SK-N-SH (cell line): Measurements from ENCODE around the gene MVB12B. TPM values are rescaled to one million over a fixed set of nuclear protein-coding genes. Genes with fewer than 3 reads are reported as not detected.
A peak's percentile ranks its signal among the peaks of the same experiment; 100 is the strongest.

Experiments used
- CTCF ChIA-PET: fragments of 300-600, 350-600 bp; formaldehyde crosslinking; extraction: SDS; loops from one replicate; lab custom pipeline; 2021; lab: Yijun Ruan, JAX
- POLR2A ChIA-PET: fragments of 350-600 bp; sonication (Branson Sonifier 250); formaldehyde crosslinking; extraction: SDS; loops from one replicate; lab custom pipeline; 2020; ENCODE audit warnings: antibody characterized with exemption, inconsistent platforms; lab: Yijun Ruan, JAX
- DNase-seq: peaks from one replicate; pipeline ENCODE4 v3.0.0; 2012
- H2AFZ ChIP-seq: fragments of 200-600 bp; sonication (generic); 2 replicates; pipeline ENCODE4 v1.8.1; 2016; ENCODE audit warnings: antibody characterized with exemption, mild to moderate bottlenecking, low read depth
- H3F3A ChIP-seq: fragments of 200-600 bp; sonication (generic); replicated peaks from 2 replicates; pipeline ENCODE3; 2016; ENCODE audit warnings: antibody characterized with exemption, mild to moderate bottlenecking; ENCODE audit not compliant: insufficient read depth
- H3K27ac ChIP-seq, 2 experiments: fragments of 200-500 bp in 1 of 2; fragments of 200-600 bp in 1 of 2; sonication (Bioruptor generic) in 1 of 2; sonication (generic), shearing (Covaris generic) in 1 of 2; 2 replicates each; pipeline versions ENCODE4 v1.5.1 to v1.6.1; 2014 to 2016; ENCODE audit warnings: low read depth in 2 of 2, inconsistent platforms in 1 of 2, low read length in 1 of 2, mild to moderate bottlenecking in 1 of 2, mixed read lengths in 1 of 2
- H3K27me3 ChIP-seq: fragments of 200-600 bp; sonication (generic), shearing (Covaris generic); 2 replicates; pipeline ENCODE4 v1.6.1; 2016; ENCODE audit warnings: mixed run types; ENCODE audit not compliant: insufficient read depth
- H3K36me3 ChIP-seq, 2 experiments: fragments of 200-500 bp in 1 of 2; fragments of 200-600 bp in 1 of 2; sonication (Bioruptor generic) in 1 of 2; sonication (generic) in 1 of 2; replicated peaks in 1 of 2; 2 replicates each; pipeline versions ENCODE3 to v1.5.1; 2014 to 2016; ENCODE audit warnings: low read length in 1 of 2, mild to moderate bottlenecking in 1 of 2; ENCODE audit not compliant: insufficient read depth in 2 of 2, control insufficient read depth in 1 of 2
- H3K4me1 ChIP-seq, 2 experiments: fragments of 200-500 bp in 1 of 2; fragments of 200-600 bp in 1 of 2; sonication (Bioruptor generic) in 1 of 2; sonication (generic), shearing (Covaris generic) in 1 of 2; 2 replicates each; pipeline versions ENCODE4 v1.5.1 to v1.6.1; 2014 to 2016; ENCODE audit warnings: low read depth in 1 of 2, low read length in 1 of 2, mixed run types in 1 of 2; ENCODE audit not compliant: insufficient read depth in 2 of 2, control insufficient read depth in 1 of 2
- H3K4me2 ChIP-seq: fragments of 200-600 bp; sonication (generic), shearing (Covaris generic); 2 replicates; pipeline ENCODE4 v1.6.1; 2017; ENCODE audit warnings: mixed run types
- H3K4me3 ChIP-seq, 2 experiments: fragments of 200-500 bp in 1 of 2; fragments of 200-600 bp in 1 of 2; sonication (Bioruptor generic) in 1 of 2; sonication (generic), shearing (Covaris generic) in 1 of 2; 2 replicates each; pipeline versions ENCODE4 v1.5.1 to v1.8.1; 2014 to 2016; ENCODE audit warnings: low read depth in 2 of 2, inconsistent platforms in 1 of 2, low read length in 1 of 2, mild to moderate bottlenecking in 1 of 2, mixed read lengths in 1 of 2, moderate library complexity in 1 of 2
- H3K79me2 ChIP-seq: fragments of 200-600 bp; sonication (generic); 2 replicates; pipeline ENCODE4 v1.8.1; 2017; ENCODE audit warnings: mild to moderate bottlenecking; ENCODE audit not compliant: insufficient read depth
- H3K9ac ChIP-seq: fragments of 200-600 bp; sonication (generic); 2 replicates; pipeline ENCODE4 v1.6.1; 2017; ENCODE audit warnings: mixed run types
- H3K9me2 ChIP-seq: fragments of 200-600 bp; sonication (generic); 2 replicates; pipeline ENCODE4 v1.6.1; 2017; ENCODE audit warnings: mixed run types
- H3K9me3 ChIP-seq: fragments of 200-600 bp; sonication (generic); 2 replicates; pipeline ENCODE4 v1.6.1; 2017; ENCODE audit warnings: mixed run types, mild to moderate bottlenecking, moderate library complexity
- H4K20me1 ChIP-seq: fragments of 200-600 bp; sonication (generic); 2 replicates; pipeline ENCODE4 v1.6.1; 2017; ENCODE audit warnings: mild to moderate bottlenecking, mixed run types; ENCODE audit not compliant: insufficient read depth
- CHD2 ChIP-seq: fragments of 150-350 bp; IDR thresholded peaks from 2 replicates; pipeline ENCODE4 v1.6.1; 2018; ENCODE audit warnings: low read length; ENCODE audit not compliant: partially characterized antibody
- ELF1 ChIP-seq: IDR thresholded peaks from 2 replicates; pipeline ENCODE4 v1.4.0; 2012
- EP300 ChIP-seq, 2 experiments: IDR thresholded peaks; 2 replicates each; pipeline versions ENCODE4 v1.4.0 to v1.6.1; 2012; ENCODE audit warnings: borderline replicate concordance in 1 of 2, low read depth in 1 of 2, low read length in 1 of 2
- FOSL2 ChIP-seq: IDR thresholded peaks from 2 replicates; pipeline ENCODE4 v1.4.0; 2012; ENCODE audit warnings: low read depth, mild to moderate bottlenecking, moderate library complexity, borderline replicate concordance
- FOXJ3 ChIP-seq: sonication (generic); formaldehyde crosslinking; IDR thresholded peaks from 2 replicates; pipeline ENCODE4 v1.5.1; 2020; ENCODE audit warnings: mild to moderate bottlenecking, missing genetic modification reagents
- GABPA ChIP-seq: IDR thresholded peaks from 2 replicates; pipeline ENCODE4 v1.4.0; 2012; ENCODE audit warnings: low read depth, mild to moderate bottlenecking
- JUND ChIP-seq: IDR thresholded peaks from 2 replicates; pipeline ENCODE4 v1.4.0; 2012
- NFIC ChIP-seq: IDR thresholded peaks from 2 replicates; pipeline ENCODE4 v1.4.0; 2012; ENCODE audit warnings: borderline replicate concordance
- POLR2AphosphoS5 ChIP-seq: IDR thresholded peaks from 2 replicates; pipeline ENCODE4 v1.6.1; 2012; ENCODE audit warnings: low read depth, low read length
- RAD21 ChIP-seq: IDR thresholded peaks from 2 replicates; pipeline ENCODE4 v1.6.1; 2012; ENCODE audit warnings: mild to moderate bottlenecking, low read length
- RCOR1 ChIP-seq: fragments of 150-350 bp; IDR thresholded peaks from 2 replicates; pipeline ENCODE4 v1.6.1; 2017; ENCODE audit warnings: antibody characterized with exemption, low read length
- RXRA ChIP-seq: IDR thresholded peaks from 2 replicates; pipeline ENCODE4 v1.4.0; 2012; ENCODE audit warnings: low read depth, mild to moderate bottlenecking, borderline replicate concordance
- TCF12 ChIP-seq: IDR thresholded peaks from 2 replicates; pipeline ENCODE4 v1.4.0; 2012
- TEAD4 ChIP-seq: IDR thresholded peaks from 2 replicates; pipeline ENCODE4 v1.4.0; 2012; ENCODE audit warnings: mild to moderate bottlenecking, borderline replicate concordance; ENCODE audit not compliant: insufficient read depth
- WGBS: methylation state at CpG from one replicate; pipeline ENCODE4 v1.1.6; 2017; ENCODE audit warnings: low lambda C conversion rate; 5-methylcytosine and 5-hydroxymethylcytosine counted together
- polyA plus RNA-seq, 3 experiments: library from polyadenylated mRNA; depleted of rRNA; stranded (reverse); fragments of >200 nt; gene quantifications; 2 replicates each; pipeline ENCODE4 v1.2.3, GENCODE V29; 2012
- TF ChIP-seq, protein P1 (sequence below): IDR thresholded peaks from 2 replicates; pipeline ENCODE4 v1.6.1; 2012; ENCODE audit warnings: mild to moderate bottlenecking, low read depth, low read length, moderate library complexity
- TF ChIP-seq, protein P2 (sequence below): fragments of 200-600 bp; sonication (generic); IDR thresholded peaks from 2 replicates; pipeline ENCODE4 v1.6.1; 2017; ENCODE audit warnings: antibody characterized with exemption, mild to moderate bottlenecking, moderate library complexity
- TF ChIP-seq, protein P3 (sequence below): fragments of 150-350 bp; IDR thresholded peaks from 2 replicates; pipeline ENCODE4 v1.6.1; 2017; ENCODE audit warnings: antibody characterized with exemption, low read length, low read depth, borderline replicate concordance
- TF ChIP-seq, protein P4 (sequence below): fragments of 150-350 bp; IDR thresholded peaks from 2 replicates; pipeline ENCODE4 v1.6.1; 2016; ENCODE audit warnings: mild to moderate bottlenecking, low read depth, low read length

The MVB12B gene
- polyA plus RNA-seq, 1 of the 3 experiments (the other 2 are of a cell fraction) = 5.1 TPM

DNA sequence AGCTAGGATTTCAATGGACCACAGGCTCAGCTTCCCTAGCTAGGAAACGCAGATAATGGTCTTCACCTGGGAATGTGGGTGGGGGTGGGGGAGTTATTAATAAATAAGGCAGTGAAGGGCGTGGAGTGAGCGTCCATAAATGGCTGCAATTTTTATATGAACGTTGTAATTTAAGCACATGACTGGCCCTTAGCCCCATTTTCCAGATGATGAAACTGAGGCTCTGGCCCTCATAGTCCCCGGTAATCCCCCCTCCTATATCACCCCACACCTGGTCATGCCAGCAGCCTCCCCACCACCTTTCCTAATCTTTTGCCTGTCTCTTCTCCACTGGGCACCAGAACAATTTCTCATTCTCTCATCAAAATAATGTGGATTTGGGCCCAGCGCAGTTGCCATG is 225.2 kb downstream of the MVB12B start:
- H3F3A ChIP-seq = no peaks in the 10 kb centered on the region
- H2AFZ ChIP-seq = no peak overlapping the region
- ChIA-PET POLR2A (interaction anchor here (0.8 to 3.8 kb wide), 8 partner anchors 13 to 50 kb away, joined by 3 to 44 read pairs (median 16); no protein-coding TSS in a partner anchor), CTCF (interaction anchor here (0.8 to 21.5 kb wide), 6 partner anchors 11 to 153 kb away, joined by 3 to 739 read pairs (median 6); no protein-coding TSS in a partner anchor)
- TF ChIP-seq, protein P1, sequence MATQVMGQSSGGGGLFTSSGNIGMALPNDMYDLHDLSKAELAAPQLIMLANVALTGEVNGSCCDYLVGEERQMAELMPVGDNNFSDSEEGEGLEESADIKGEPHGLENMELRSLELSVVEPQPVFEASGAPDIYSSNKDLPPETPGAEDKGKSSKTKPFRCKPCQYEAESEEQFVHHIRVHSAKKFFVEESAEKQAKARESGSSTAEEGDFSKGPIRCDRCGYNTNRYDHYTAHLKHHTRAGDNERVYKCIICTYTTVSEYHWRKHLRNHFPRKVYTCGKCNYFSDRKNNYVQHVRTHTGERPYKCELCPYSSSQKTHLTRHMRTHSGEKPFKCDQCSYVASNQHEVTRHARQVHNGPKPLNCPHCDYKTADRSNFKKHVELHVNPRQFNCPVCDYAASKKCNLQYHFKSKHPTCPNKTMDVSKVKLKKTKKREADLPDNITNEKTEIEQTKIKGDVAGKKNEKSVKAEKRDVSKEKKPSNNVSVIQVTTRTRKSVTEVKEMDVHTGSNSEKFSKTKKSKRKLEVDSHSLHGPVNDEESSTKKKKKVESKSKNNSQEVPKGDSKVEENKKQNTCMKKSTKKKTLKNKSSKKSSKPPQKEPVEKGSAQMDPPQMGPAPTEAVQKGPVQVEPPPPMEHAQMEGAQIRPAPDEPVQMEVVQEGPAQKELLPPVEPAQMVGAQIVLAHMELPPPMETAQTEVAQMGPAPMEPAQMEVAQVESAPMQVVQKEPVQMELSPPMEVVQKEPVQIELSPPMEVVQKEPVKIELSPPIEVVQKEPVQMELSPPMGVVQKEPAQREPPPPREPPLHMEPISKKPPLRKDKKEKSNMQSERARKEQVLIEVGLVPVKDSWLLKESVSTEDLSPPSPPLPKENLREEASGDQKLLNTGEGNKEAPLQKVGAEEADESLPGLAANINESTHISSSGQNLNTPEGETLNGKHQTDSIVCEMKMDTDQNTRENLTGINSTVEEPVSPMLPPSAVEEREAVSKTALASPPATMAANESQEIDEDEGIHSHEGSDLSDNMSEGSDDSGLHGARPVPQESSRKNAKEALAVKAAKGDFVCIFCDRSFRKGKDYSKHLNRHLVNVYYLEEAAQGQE = no peak
- TF ChIP-seq POLR2AphosphoS5 (no peak), JUND (no peak), ELF1 (no peak), RCOR1 (no peak), TCF12 (no peak), RAD21 (no peak)
- TF ChIP-seq, protein P2, sequence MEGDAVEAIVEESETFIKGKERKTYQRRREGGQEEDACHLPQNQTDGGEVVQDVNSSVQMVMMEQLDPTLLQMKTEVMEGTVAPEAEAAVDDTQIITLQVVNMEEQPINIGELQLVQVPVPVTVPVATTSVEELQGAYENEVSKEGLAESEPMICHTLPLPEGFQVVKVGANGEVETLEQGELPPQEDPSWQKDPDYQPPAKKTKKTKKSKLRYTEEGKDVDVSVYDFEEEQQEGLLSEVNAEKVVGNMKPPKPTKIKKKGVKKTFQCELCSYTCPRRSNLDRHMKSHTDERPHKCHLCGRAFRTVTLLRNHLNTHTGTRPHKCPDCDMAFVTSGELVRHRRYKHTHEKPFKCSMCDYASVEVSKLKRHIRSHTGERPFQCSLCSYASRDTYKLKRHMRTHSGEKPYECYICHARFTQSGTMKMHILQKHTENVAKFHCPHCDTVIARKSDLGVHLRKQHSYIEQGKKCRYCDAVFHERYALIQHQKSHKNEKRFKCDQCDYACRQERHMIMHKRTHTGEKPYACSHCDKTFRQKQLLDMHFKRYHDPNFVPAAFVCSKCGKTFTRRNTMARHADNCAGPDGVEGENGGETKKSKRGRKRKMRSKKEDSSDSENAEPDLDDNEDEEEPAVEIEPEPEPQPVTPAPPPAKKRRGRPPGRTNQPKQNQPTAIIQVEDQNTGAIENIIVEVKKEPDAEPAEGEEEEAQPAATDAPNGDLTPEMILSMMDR = no peak
- TF ChIP-seq, protein P3, sequence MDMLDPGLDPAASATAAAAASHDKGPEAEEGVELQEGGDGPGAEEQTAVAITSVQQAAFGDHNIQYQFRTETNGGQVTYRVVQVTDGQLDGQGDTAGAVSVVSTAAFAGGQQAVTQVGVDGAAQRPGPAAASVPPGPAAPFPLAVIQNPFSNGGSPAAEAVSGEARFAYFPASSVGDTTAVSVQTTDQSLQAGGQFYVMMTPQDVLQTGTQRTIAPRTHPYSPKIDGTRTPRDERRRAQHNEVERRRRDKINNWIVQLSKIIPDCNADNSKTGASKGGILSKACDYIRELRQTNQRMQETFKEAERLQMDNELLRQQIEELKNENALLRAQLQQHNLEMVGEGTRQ = no peak
- H3K4me2 ChIP-seq = no peak overlapping the region
- peaks cover 0 to 51% of the 10 kb centered on the region in 2 experiments; a peak in 2 of 4 replicates for H3K4me1 ChIP-seq
- H4K20me1 ChIP-seq = no peaks in the 10 kb centered on the region
- no peaks in the 10 kb centered on the region for H3K36me3 ChIP-seq
- 83% methylated on average over 6 of the region's 6 CpGs for WGBS
- no peaks in the 10 kb centered on the region for H3K79me2 ChIP-seq
- H3K27me3 ChIP-seq = no peaks in the 10 kb centered on the region; the same call in 1 of the 2 replicates
- DNase-seq = no peak
- no peak overlapping the region for H3K4me3 ChIP-seq
- no peaks in the 10 kb centered on the region for H3K9me2 ChIP-seq
- H3K27ac ChIP-seq = peak overlapping the region in 1 of 2 experiments; percentile 97; a peak in 2 of 4 replicates
- no peaks in the 10 kb centered on the region for H3K9me3 ChIP-seq
- no peak overlapping the region for H3K9ac ChIP-seq

DNA sequence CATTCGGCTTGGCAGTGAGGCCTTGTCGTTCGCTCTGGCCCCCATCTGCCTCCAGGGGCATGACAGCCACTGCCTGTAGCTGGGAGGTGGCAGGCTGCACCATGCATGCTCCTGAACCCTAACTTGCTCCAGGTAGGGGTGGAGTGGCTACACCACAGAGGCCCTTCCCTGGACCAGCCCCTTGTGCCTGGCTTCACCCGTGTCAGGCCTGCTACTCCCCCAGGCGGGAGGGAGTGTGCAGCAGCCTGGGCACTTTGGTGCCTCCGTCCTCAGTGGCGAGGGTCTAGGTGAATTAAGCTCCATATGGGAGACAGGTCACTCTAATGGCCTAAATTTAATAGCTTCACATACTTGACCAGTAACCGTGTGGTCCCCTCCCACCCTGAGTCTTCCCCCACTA is 227.7 kb downstream of the MVB12B start:
- no peak overlapping the region for H3K9ac ChIP-seq
- H4K20me1 ChIP-seq = no peaks in the 10 kb centered on the region
- no peak overlapping the region for H2AFZ ChIP-seq
- no peak for DNase-seq
- WGBS = 85% methylated on average over 4 of the region's 8 CpGs
- H3K27me3 ChIP-seq = peaks cover 4% of the 10 kb centered on the region; the same call in 1 of the 2 replicates
- POLR2A ChIA-PET = interaction anchor here (1.0 to 1.6 kb wide), 2 partner anchors 22 to 54 kb away, joined by 3 read pairs; no protein-coding TSS in a partner anchor
- CTCF ChIA-PET = interaction anchor here (0.7 to 21.5 kb wide), 6 partner anchors 8 to 56 kb away, joined by 3 to 739 read pairs (median 7); no protein-coding TSS in a partner anchor
- H3K4me3 ChIP-seq = no peak overlapping the region
- H3K4me2 ChIP-seq = no peak overlapping the region
- no peaks in the 10 kb centered on the region for H3K9me3 ChIP-seq
- H3F3A ChIP-seq = no peaks in the 10 kb centered on the region
- no peaks in the 10 kb centered on the region for H3K79me2 ChIP-seq
- H3K4me1 ChIP-seq = peaks cover 0 to 35% of the 10 kb centered on the region in 2 experiments; a peak in 2 of 4 replicates
- no peak overlapping the region for H3K27ac ChIP-seq
- no peaks in the 10 kb centered on the region for H3K36me3 ChIP-seq
- H3K9me2 ChIP-seq = no peaks in the 10 kb centered on the region
- TF ChIP-seq, protein P4, sequence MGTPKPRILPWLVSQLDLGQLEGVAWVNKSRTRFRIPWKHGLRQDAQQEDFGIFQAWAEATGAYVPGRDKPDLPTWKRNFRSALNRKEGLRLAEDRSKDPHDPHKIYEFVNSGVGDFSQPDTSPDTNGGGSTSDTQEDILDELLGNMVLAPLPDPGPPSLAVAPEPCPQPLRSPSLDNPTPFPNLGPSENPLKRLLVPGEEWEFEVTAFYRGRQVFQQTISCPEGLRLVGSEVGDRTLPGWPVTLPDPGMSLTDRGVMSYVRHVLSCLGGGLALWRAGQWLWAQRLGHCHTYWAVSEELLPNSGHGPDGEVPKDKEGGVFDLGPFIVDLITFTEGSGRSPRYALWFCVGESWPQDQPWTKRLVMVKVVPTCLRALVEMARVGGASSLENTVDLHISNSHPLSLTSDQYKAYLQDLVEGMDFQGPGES = no peak
- TF ChIP-seq TEAD4 = no peak
- TF ChIP-seq FOSL2 = no peak
- TF ChIP-seq TCF12 = no peak
- no peak for TF ChIP-seq CHD2
- TF ChIP-seq RXRA = no peak
- no peak for TF ChIP-seq EP300 (IDR thresholded peaks at IDR 0.05; ENCODE audit: borderline replicate concordance in 1 of 2, low read depth in 1 of 2, low read length in 1 of 2)
- no peak for TF ChIP-seq GABPA
- no peak for TF ChIP-seq FOXJ3 (CRISPR knock-in tag)
- TF ChIP-seq, protein P2 = no peak
- TF ChIP-seq NFIC = no peak
